Endothelial cell of umbilical vein (primary cell): ENCODE data around the gene NRCAM. TPM values are rescaled to one million over a fixed set of nuclear protein-coding genes. Genes with fewer than 3 reads are reported as not detected.

Experiments used
- BruUV-seq: library from RNA; stranded (reverse); fragments of 400-500 nt; replicated peaks from 2 replicates; lab custom pipeline; 2021; lab: Mats Ljungman, UMichigan
- CTCF ChIA-PET: fragments of 300-600, 350-600 bp; sonication (Branson Sonifier 250); formaldehyde crosslinking; loops from one replicate; lab custom pipeline; 2021; ENCODE audit warnings: antibody characterized with exemption, inconsistent platforms; lab: Charles Lee
- POLR2A ChIA-PET: fragments of 300-600, 350-600 bp; sonication (Branson Sonifier 250); formaldehyde crosslinking; loops from one replicate; lab custom pipeline; 2021; ENCODE audit warnings: antibody characterized with exemption, inconsistent platforms; lab: Charles Lee
- DNase-seq: peaks from one replicate; pipeline ENCODE4 v3.0.0-alpha.2; 2011; ENCODE audit warnings: low read depth, low spot score
- FAIRE-seq: peaks from 2 replicates; lab custom pipeline; 2011; peaks lifted over from hg19 to GRCh38; lab: Jason Lieb, UNC
- H2AFZ ChIP-seq: 2 replicates; pipeline ENCODE4 v1.6.0; 2012; ENCODE audit warnings: low read depth, low read length, control low read depth, inconsistent platforms
- H3K27ac ChIP-seq: 2 replicates; pipeline ENCODE4 v1.5.1; 2011; ENCODE audit warnings: low read depth, mild to moderate bottlenecking, control low read depth, low read length, moderate library complexity; ENCODE audit not compliant: insufficient read depth
- H3K27me3 ChIP-seq, 2 experiments: 2 replicates each; pipeline versions ENCODE4 v1.6.0 to v1.6.1; 2011; ENCODE audit warnings: low read length in 2 of 2, mixed read lengths in 1 of 2; ENCODE audit not compliant: control insufficient read depth in 2 of 2, insufficient read depth in 2 of 2
- H3K36me3 ChIP-seq, 2 experiments: 2 replicates in 1 of 2; 3 replicates in 1 of 2; pipeline ENCODE4 v1.5.1; 2011; ENCODE audit warnings: low read length in 2 of 2, mild to moderate bottlenecking in 1 of 2, moderate library complexity in 1 of 2; ENCODE audit not compliant: control insufficient read depth in 2 of 2, insufficient read depth in 2 of 2; ENCODE audit errors: extremely low read depth in 1 of 2
- H3K4me1 ChIP-seq: 3 replicates; pipeline ENCODE4 v1.5.1; 2011; ENCODE audit warnings: mild to moderate bottlenecking, low read length; ENCODE audit not compliant: control insufficient read depth, insufficient read depth; ENCODE audit errors: extremely low read depth
- H3K4me2 ChIP-seq: 2 replicates; pipeline ENCODE4 v1.6.1; 2011; ENCODE audit warnings: low read length, control low read depth, mixed read lengths; ENCODE audit not compliant: insufficient read depth
- H3K4me3 ChIP-seq, 3 experiments: fragments of 200-600 bp in 1 of 3; sonication (generic), shearing (Covaris generic) in 1 of 3; replicated peaks in 1 of 3; 2 replicates each; pipeline ENCODE4 v1.5.1; 2011 to 2016; ENCODE audit warnings: control low read depth in 3 of 3, low read length in 3 of 3, mild to moderate bottlenecking in 2 of 3, inconsistent platforms in 1 of 3, low read depth in 1 of 3, moderate library complexity in 1 of 3; ENCODE audit not compliant: insufficient read depth in 1 of 3
- H3K79me2 ChIP-seq: 2 replicates; pipeline ENCODE4 v1.6.0; 2012; ENCODE audit warnings: low read length, inconsistent platforms; ENCODE audit not compliant: control insufficient read depth, insufficient read depth
- H3K9ac ChIP-seq: replicated peaks from 2 replicates; pipeline ENCODE3; 2011; ENCODE audit warnings: low read length, control low read depth; ENCODE audit not compliant: insufficient read depth; ENCODE audit errors: extremely low read depth
- H3K9me1 ChIP-seq: replicated peaks from 3 replicates; pipeline ENCODE4 v1.6.0; 2011; ENCODE audit warnings: mild to moderate bottlenecking, low read length; ENCODE audit not compliant: control insufficient read depth, insufficient read depth; ENCODE audit errors: extremely low read depth
- H3K9me3 ChIP-seq: replicated peaks from 2 replicates; pipeline ENCODE4 v1.5.1; 2012; ENCODE audit warnings: low read length, inconsistent platforms; ENCODE audit not compliant: control insufficient read depth, insufficient read depth
- H4K20me1 ChIP-seq: replicated peaks from 2 replicates; pipeline ENCODE3; 2011; ENCODE audit warnings: mild to moderate bottlenecking, low read length; ENCODE audit not compliant: control insufficient read depth, insufficient read depth; ENCODE audit errors: extremely low read depth
- GATA2 ChIP-seq: IDR thresholded peaks from 2 replicates; pipeline ENCODE4 v1.7.0; 2011; ENCODE audit warnings: low read depth, mild to moderate bottlenecking, moderate library complexity, mixed read lengths, low read length; ENCODE audit not compliant: insufficient read length, insufficient read depth
- JUN ChIP-seq: IDR thresholded peaks from 2 replicates; pipeline ENCODE4 v1.6.1; 2011; ENCODE audit warnings: borderline replicate concordance, low read depth; ENCODE audit not compliant: insufficient read length, insufficient read depth
- MYC ChIP-seq: IDR thresholded peaks from one replicate; pipeline ENCODE4 v1.6.1; 2011; ENCODE audit warnings: mild to moderate bottlenecking, low read depth, low read length
- POLR2A ChIP-seq: IDR thresholded peaks from 2 replicates; pipeline ENCODE4 v1.6.1; 2012; ENCODE audit warnings: low read depth, mild to moderate bottlenecking, control low read depth, low read length
- POLR2AphosphoS5 ChIP-seq: IDR thresholded peaks from 2 replicates; pipeline ENCODE4 v1.6.1; 2012; ENCODE audit warnings: low read depth, mild to moderate bottlenecking, control low read depth, low read length, moderate library complexity; ENCODE audit not compliant: insufficient read depth
- dilution Hi-C: fragments of 300-500 bp; cut with MboI; formaldehyde crosslinking; loops from one replicate; pipeline ENCODE4 v1.15.0; 2019; ENCODE audit warnings: low sequenced_read_pairs; ENCODE audit not compliant: extremely low pct_ligation_motif_present
- intact Hi-C: fragments of 100-400 bp; cut with micrococcal nuclease; formaldehyde crosslinking; loops from one replicate; pipeline ENCODE4 v1.10.0; 2022
- polyA plus RNA-seq, 4 experiments: library from polyadenylated mRNA; depleted of rRNA in 3 of 4; stranded (reverse) in 3 of 4; unstranded in 1 of 4; fragments of >200 nt; gene quantifications; 2 replicates each; pipeline versions ENCODE4 v1.2.1 to v1.2.3, GENCODE V29; 2011 to 2012; ENCODE audit warnings: missing spikeins in 1 of 4
- total RNA-seq: library from RNA; stranded (reverse); gene quantifications from 2 replicates; pipeline ENCODE4 v1.2.3, GENCODE V29; 2021
- TF ChIP-seq, protein P1 (sequence below): IDR thresholded peaks from 2 replicates; pipeline ENCODE4 v1.6.1; 2011; ENCODE audit not compliant: insufficient read depth, insufficient read length
- TF ChIP-seq, protein P2 (sequence below), 2 donors: IDR thresholded peaks; 1 replicate in 1 of 2; 2 replicates in 1 of 2; pipeline ENCODE4 v1.5.1; 2011; ENCODE audit warnings: low read length in 2 of 2, mild to moderate bottlenecking in 2 of 2, moderate library complexity in 2 of 2, control low read depth in 1 of 2, inconsistent platforms in 1 of 2, low read depth in 1 of 2; ENCODE audit not compliant: insufficient read depth in 1 of 2; ENCODE audit errors: extremely low read depth in 1 of 2

Gene NRCAM
- total and polyA plus RNA-seq, 2 donors (not counting 3 experiments of a cell fraction or from before 2014, with no cell fraction given), result 26.0 to 47.6 TPM

- dilution Hi-C loops, result no loop called here
- no peak for TF ChIP-seq GATA2
- TF ChIP-seq, protein P1, sequence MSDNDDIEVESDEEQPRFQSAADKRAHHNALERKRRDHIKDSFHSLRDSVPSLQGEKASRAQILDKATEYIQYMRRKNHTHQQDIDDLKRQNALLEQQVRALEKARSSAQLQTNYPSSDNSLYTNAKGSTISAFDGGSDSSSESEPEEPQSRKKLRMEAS, result no peak
- no peak for TF ChIP-seq POLR2A
- TF ChIP-seq, protein P2, sequence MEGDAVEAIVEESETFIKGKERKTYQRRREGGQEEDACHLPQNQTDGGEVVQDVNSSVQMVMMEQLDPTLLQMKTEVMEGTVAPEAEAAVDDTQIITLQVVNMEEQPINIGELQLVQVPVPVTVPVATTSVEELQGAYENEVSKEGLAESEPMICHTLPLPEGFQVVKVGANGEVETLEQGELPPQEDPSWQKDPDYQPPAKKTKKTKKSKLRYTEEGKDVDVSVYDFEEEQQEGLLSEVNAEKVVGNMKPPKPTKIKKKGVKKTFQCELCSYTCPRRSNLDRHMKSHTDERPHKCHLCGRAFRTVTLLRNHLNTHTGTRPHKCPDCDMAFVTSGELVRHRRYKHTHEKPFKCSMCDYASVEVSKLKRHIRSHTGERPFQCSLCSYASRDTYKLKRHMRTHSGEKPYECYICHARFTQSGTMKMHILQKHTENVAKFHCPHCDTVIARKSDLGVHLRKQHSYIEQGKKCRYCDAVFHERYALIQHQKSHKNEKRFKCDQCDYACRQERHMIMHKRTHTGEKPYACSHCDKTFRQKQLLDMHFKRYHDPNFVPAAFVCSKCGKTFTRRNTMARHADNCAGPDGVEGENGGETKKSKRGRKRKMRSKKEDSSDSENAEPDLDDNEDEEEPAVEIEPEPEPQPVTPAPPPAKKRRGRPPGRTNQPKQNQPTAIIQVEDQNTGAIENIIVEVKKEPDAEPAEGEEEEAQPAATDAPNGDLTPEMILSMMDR (IDR thresholded peaks at IDR 0.05; ENCODE audit: extremely low read depth in 1 of 2, insufficient read depth in 1 of 2, low read depth in 1 of 2, low read length in 2 of 2), result no peak
- no peak for TF ChIP-seq POLR2AphosphoS5
- TF ChIP-seq JUN, result no peak
- TF ChIP-seq MYC, result no peak
- no peaks in the 10 kb centered on the region for H3K27me3 ChIP-seq
- H3K4me2 ChIP-seq, result no peak overlapping the region
- no peak overlapping the region for H3K4me3 ChIP-seq
- H3K9me3 ChIP-seq, result no peaks in the 10 kb centered on the region
- no TSS peak for BruUV-seq
- H3K27ac ChIP-seq, result no peak overlapping the region
- DNase-seq, result no peak
- H3K79me2 ChIP-seq, result peaks cover 48% of the 10 kb centered on the region
- no peaks in the 10 kb centered on the region for H3K9me1 ChIP-seq
- ChIA-PET CTCF (interaction anchor here (1.3 to 1.4 kb wide), 3 partner anchors 15 to 83 kb away, joined by 3 to 5 read pairs (median 3); no protein-coding TSS in a partner anchor), POLR2A (no interaction called here)
- FAIRE-seq, result no peak
- intact Hi-C loops, result no loop called here
- no peaks in the 10 kb centered on the region for H4K20me1 ChIP-seq
- no peaks in the 10 kb centered on the region for H3K36me3 ChIP-seq
- no peak overlapping the region for H2AFZ ChIP-seq
- no peak overlapping the region for H3K9ac ChIP-seq
- peaks cover 14% of the 10 kb centered on the region for H3K4me1 ChIP-seq
Observed at GRCh38 chr7:108406222-108406890, 49.9 kb downstream of the NRCAM start.
